ENCODE results near the gene MTHFD2L.

Gene MTHFD2L

GRCh38 chr4:74223098-74223497 lies 65.2 kb downstream of the MTHFD2L start:
- no peak for TF ChIP-seq CTCF (conservative IDR thresholded peaks at IDR 0.05; ENCODE audit: low read depth, low read length)
- H3K4me3 ChIP-seq (ENCODE audit: low read length), result no peak overlapping the region
- DNase-seq (ENCODE audit: low read depth), result no peak

- DNase-seq (ENCODE audit: low read depth), result no peak
- TF ChIP-seq CTCF (conservative IDR thresholded peaks at IDR 0.05; ENCODE audit: low read depth, low read length), result no peak
- no peak overlapping the region for H3K4me3 ChIP-seq (ENCODE audit: low read length)
Observed at GRCh38 chr4:74223801-74224200, 65.9 kb downstream of the MTHFD2L start.

DNA sequence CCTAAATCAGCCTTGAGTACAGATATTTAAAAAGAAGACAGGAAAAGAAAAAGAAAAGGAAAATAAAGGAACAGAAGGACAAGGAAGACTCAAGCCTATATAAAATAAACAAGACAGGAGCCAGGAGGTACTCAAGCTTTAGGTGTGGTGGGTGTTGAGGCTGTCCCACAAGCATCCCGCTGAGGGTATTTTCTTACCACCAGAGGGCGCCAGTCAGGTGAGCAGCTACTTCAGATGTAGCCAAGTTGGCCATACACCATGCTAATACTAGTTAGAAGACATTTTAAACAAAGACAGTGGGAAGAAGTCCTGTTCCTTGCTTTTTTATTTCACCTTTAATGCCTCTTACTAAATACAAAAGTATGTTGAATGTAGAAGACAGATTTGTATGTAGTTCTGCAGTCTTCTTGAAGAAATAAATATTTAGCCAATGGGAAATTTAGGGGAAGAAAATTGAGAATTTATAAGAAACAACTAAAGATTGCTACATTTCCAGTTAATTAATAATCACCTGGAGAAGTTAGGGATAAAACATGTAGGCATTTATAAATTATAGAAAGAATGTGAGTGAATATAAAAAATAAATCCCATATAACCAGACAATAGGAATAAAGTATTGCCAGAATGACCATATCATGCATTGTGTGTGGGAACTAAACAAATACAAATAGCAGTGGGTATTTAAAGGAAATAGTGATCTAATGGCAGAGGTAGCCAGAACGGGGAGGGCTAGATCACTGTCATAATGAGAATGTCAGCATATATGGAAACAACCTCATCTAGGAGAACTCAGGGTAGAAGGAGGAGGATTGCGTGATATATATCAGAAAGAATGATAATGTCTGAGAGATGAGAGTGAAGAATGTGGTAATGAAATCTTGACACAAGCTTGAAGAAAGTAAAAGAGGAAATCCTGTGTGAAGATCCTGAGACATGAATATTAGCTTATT lies 71.0 kb downstream of the MTHFD2L start:
- DNase-seq (ENCODE audit: low read depth), result no peak
- H3K4me3 ChIP-seq (ENCODE audit: low read length), result no peak overlapping the region
- TF ChIP-seq CTCF (conservative IDR thresholded peaks at IDR 0.05; ENCODE audit: low read depth, low read length), result peak; percentile 93

DNA sequence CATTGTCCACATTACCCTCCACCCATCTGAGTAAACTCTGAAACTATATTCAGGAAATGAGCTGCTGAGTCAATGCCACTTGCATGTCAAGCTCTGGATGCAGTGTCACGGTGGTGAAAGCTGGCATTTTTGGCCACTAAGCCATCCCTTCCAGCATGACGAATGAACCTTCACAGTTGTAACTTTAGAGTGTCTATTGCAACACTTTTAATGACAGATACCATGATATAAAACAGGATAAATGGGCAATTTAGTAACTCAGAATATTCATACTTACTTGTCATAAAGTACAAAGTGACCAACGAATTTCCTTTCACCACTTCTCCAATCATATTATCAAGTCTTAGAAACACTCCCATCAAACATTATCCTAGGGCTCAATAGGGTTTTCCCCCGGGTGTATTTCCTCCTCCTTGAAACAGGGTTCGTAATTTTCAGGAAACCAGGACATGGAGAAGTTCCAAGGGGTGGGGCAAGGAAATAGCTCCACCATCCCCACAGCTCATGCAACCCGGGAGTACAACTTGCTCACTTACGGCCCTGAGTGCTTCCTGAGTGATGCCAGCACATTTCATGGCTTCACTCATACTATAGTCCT lies 73.1 kb downstream of the MTHFD2L start:
- no peak for DNase-seq (ENCODE audit: low read depth)
- H3K4me3 ChIP-seq (ENCODE audit: low read length), result no peak overlapping the region
- TF ChIP-seq CTCF (conservative IDR thresholded peaks at IDR 0.05; ENCODE audit: low read depth, low read length), result no peak

GRCh38 chr4:74235135-74235534 lies 77.2 kb downstream of the MTHFD2L start:
- DNase-seq (ENCODE audit: low read depth), result no peak
- no peak overlapping the region for H3K4me3 ChIP-seq (ENCODE audit: low read length)
- TF ChIP-seq CTCF (conservative IDR thresholded peaks at IDR 0.05; ENCODE audit: low read depth, low read length), result no peak

- H3K4me3 ChIP-seq (ENCODE audit: low read length), result no peak overlapping the region
- no peak for DNase-seq (ENCODE audit: low read depth)
- no peak for TF ChIP-seq CTCF (conservative IDR thresholded peaks at IDR 0.05; ENCODE audit: low read depth, low read length)
Observed at GRCh38 chr4:74237425-74237966, 79.6 kb downstream of the MTHFD2L start.
